HG03432 (cell line): Measurements from ENCODE around the gene PGF.
A peak's percentile ranks its signal among the peaks of the same experiment; 100 is the strongest.
"Not testable (repeated sequence)": the region's sequence is repeated elsewhere in the genome, so short reads cannot be mapped to it uniquely, and the experiment has no call there.

ENCODE experiments used
- ATAC-seq: cut with Tn5 transposase; IDR thresholded peaks from one replicate; pipeline ENCODE4 v1.9.1; 2021; ENCODE audit warnings: mild to moderate bottlenecking, moderate library complexity; ENCODE audit not compliant: unreplicated experiment

Gene PGF

GRCh38 chr14:74945261-74945851, 10.0 kb downstream of the PGF start:
- no peak for ATAC-seq

GRCh38 chr14:74942608-74943007, 12.8 kb downstream of the PGF start:
- ATAC-seq: no peak

- no peak for ATAC-seq
Measured at GRCh38 chr14:74942181-74942580, 13.2 kb downstream of the PGF start.

- ATAC-seq: no peak
Measured at GRCh38 chr14:74941676-74942097, 13.7 kb downstream of the PGF start.

GRCh38 chr14:74940956-74941565, 14.3 kb downstream of the PGF start:
- ATAC-seq: no peak

- ATAC-seq: no peak
Measured at GRCh38 chr14:74938531-74939495, 16.6 kb downstream of the PGF start.

- no peak for ATAC-seq
Measured at GRCh38 chr14:74937171-74937570, 18.2 kb downstream of the PGF start.

GRCh38 chr14:74936731-74937130, 18.7 kb downstream of the PGF start:
- no peak for ATAC-seq

GRCh38 chr14:74936151-74936550, 19.2 kb downstream of the PGF start:
- no peak for ATAC-seq

- no peak for ATAC-seq
Measured at GRCh38 chr14:74935360-74935680, 20.1 kb downstream of the PGF start.

- ATAC-seq: no peak
Measured at GRCh38 chr14:74934476-74935359, 20.7 kb downstream of the PGF start.

- no peak for ATAC-seq
Measured at GRCh38 chr14:74934041-74934440, 21.4 kb downstream of the PGF start.

GRCh38 chr14:74932936-74933335, 22.5 kb downstream of the PGF start:
- not testable (repeated sequence) for ATAC-seq

GRCh38 chr14:74932401-74932901, 22.9 kb downstream of the PGF start:
- ATAC-seq: no peak

GRCh38 chr14:74931744-74932143, 23.7 kb downstream of the PGF start:
- not testable (repeated sequence) for ATAC-seq

GRCh38 chr14:74929242-74929641, 26.2 kb downstream of the PGF start:
- no peak for ATAC-seq

GRCh38 chr14:74927225-74927624, 28.2 kb downstream of the PGF start:
- no peak for ATAC-seq

- no peak for ATAC-seq
Measured at GRCh38 chr14:74924061-74924460, 31.3 kb downstream of the PGF start.

- ATAC-seq: peak; percentile 91
Measured at GRCh38 chr14:74922752-74923401, 32.5 kb downstream of the PGF start, which contains the start of gene RPS6KL1. Gene RPS6KL1, minus strand, starts transcription at chr14:74923260. Its CDS starts 1,719 bp downstream, at chr14:74921541.
